ENCODE data around the gene CDC42BPG. TPM values are rescaled to one million over a fixed set of nuclear protein-coding genes. Genes with fewer than 3 reads are reported as not detected.

CDC42BPG gene
- total and polyA plus RNA-seq, 2 donors (not counting 1 experiment from before 2014, with no cell fraction given) = 0.03 to 0.33 TPM

- no peak for TF ChIP-seq EZH2 (IDR thresholded peaks at IDR 0.05; ENCODE audit: low read length, missing control alignments)
- TF ChIP-seq CTCF (conservative IDR thresholded peaks at IDR 0.05 in 1 of 2, IDR thresholded peaks at IDR 0.05 in 1 of 2; ENCODE audit: low read depth in 1 of 2, low read length in 2 of 2) = no peak
- Histone ChIP-seq H3K9ac (ENCODE audit: insufficient read depth, low read length) (no peak overlapping the region), H4K20me1 (ENCODE audit: control insufficient read depth, extremely low read depth, insufficient read depth, low read length) (no peaks in the 10 kb centered on the region), H3K79me2 (ENCODE audit: control insufficient read depth, insufficient read depth, low read length) (no peaks in the 10 kb centered on the region), H2AFZ (ENCODE audit: low read length) (no peak overlapping the region), H3K4me1 (ENCODE audit: control insufficient read depth, extremely low read depth, insufficient read depth, low read length) (no peaks in the 10 kb centered on the region), H3K27ac (ENCODE audit: insufficient read depth, low read length) (no peak overlapping the region), H3K9me3 (ENCODE audit: control insufficient read depth, insufficient read depth, low read depth, low read length) (no peaks in the 10 kb centered on the region), H3K4me3 (replicated peaks in 1 of 4; ENCODE audit: control extremely low read depth in 1 of 4, insufficient read depth in 1 of 4, low read depth in 3 of 4, low read length in 4 of 4) (no peak overlapping the region), H3K36me3 (ENCODE audit: control insufficient read depth, insufficient read depth, low read length) (no peaks in the 10 kb centered on the region), H3K4me2 (ENCODE audit: extremely low read depth, insufficient read depth, low read length) (no peak overlapping the region), H3K27me3 (ENCODE audit: control insufficient read depth, insufficient read depth, low read length) (no peaks in the 10 kb centered on the region)
- DNase-seq (ENCODE audit: low read depth in 2 of 2) = no peak
Observed at GRCh38 chr11:64827451-64827839, 17.0 kb downstream of the CDC42BPG start.

- H3K27me3 ChIP-seq (ENCODE audit: control insufficient read depth, insufficient read depth, low read length) = no peaks in the 10 kb centered on the region
- H3K36me3 ChIP-seq (ENCODE audit: control insufficient read depth, insufficient read depth, low read length) = no peaks in the 10 kb centered on the region
- TF ChIP-seq CTCF (conservative IDR thresholded peaks at IDR 0.05 in 1 of 2, IDR thresholded peaks at IDR 0.05 in 1 of 2; ENCODE audit: low read depth in 1 of 2, low read length in 2 of 2) = no peak
- no peak for TF ChIP-seq EZH2 (IDR thresholded peaks at IDR 0.05; ENCODE audit: low read length, missing control alignments)
- H3K9ac ChIP-seq (ENCODE audit: insufficient read depth, low read length) = no peak overlapping the region
- no peak overlapping the region for H2AFZ ChIP-seq (ENCODE audit: low read length)
- no peaks in the 10 kb centered on the region for H3K9me3 ChIP-seq (ENCODE audit: control insufficient read depth, insufficient read depth, low read depth, low read length)
- DNase-seq (ENCODE audit: low read depth in 2 of 2) = no peak
- no peak overlapping the region for H3K4me3 ChIP-seq (replicated peaks in 1 of 4; ENCODE audit: control extremely low read depth in 1 of 4, insufficient read depth in 1 of 4, low read depth in 3 of 4, low read length in 4 of 4)
- no peaks in the 10 kb centered on the region for H3K79me2 ChIP-seq (ENCODE audit: control insufficient read depth, insufficient read depth, low read length)
- no peaks in the 10 kb centered on the region for H3K4me1 ChIP-seq (ENCODE audit: control insufficient read depth, extremely low read depth, insufficient read depth, low read length)
- no peak overlapping the region for H3K27ac ChIP-seq (ENCODE audit: insufficient read depth, low read length)
- H3K4me2 ChIP-seq (ENCODE audit: extremely low read depth, insufficient read depth, low read length) = no peak overlapping the region
- H4K20me1 ChIP-seq (ENCODE audit: control insufficient read depth, extremely low read depth, insufficient read depth, low read length) = no peaks in the 10 kb centered on the region
Observed at GRCh38 chr11:64826578-64827450, 17.6 kb downstream of the CDC42BPG start.

GRCh38 chr11:64826062-64826461 is 18.4 kb downstream of the CDC42BPG start:
- no peak overlapping the region for H3K4me3 ChIP-seq (replicated peaks in 1 of 4; ENCODE audit: control extremely low read depth in 1 of 4, insufficient read depth in 1 of 4, low read depth in 3 of 4, low read length in 4 of 4)
- H2AFZ ChIP-seq (ENCODE audit: low read length) = no peak overlapping the region
- no peaks in the 10 kb centered on the region for H4K20me1 ChIP-seq (ENCODE audit: control insufficient read depth, extremely low read depth, insufficient read depth, low read length)
- no peaks in the 10 kb centered on the region for H3K27me3 ChIP-seq (ENCODE audit: control insufficient read depth, insufficient read depth, low read length)
- H3K9ac ChIP-seq (ENCODE audit: insufficient read depth, low read length) = no peak overlapping the region
- TF ChIP-seq EZH2 (IDR thresholded peaks at IDR 0.05; ENCODE audit: low read length, missing control alignments) = no peak
- no peak for TF ChIP-seq CTCF (conservative IDR thresholded peaks at IDR 0.05 in 1 of 2, IDR thresholded peaks at IDR 0.05 in 1 of 2; ENCODE audit: low read depth in 1 of 2, low read length in 2 of 2)
- H3K4me1 ChIP-seq (ENCODE audit: control insufficient read depth, extremely low read depth, insufficient read depth, low read length) = no peaks in the 10 kb centered on the region
- DNase-seq (ENCODE audit: low read depth in 2 of 2) = no peak
- no peak overlapping the region for H3K4me2 ChIP-seq (ENCODE audit: extremely low read depth, insufficient read depth, low read length)
- no peaks in the 10 kb centered on the region for H3K9me3 ChIP-seq (ENCODE audit: control insufficient read depth, insufficient read depth, low read depth, low read length)
- H3K79me2 ChIP-seq (ENCODE audit: control insufficient read depth, insufficient read depth, low read length) = no peaks in the 10 kb centered on the region
- no peaks in the 10 kb centered on the region for H3K36me3 ChIP-seq (ENCODE audit: control insufficient read depth, insufficient read depth, low read length)
- H3K27ac ChIP-seq (ENCODE audit: insufficient read depth, low read length) = no peak overlapping the region
